ENCODE results near the gene RPL27A.
"Not testable (repeated sequence)": the region's sequence is repeated elsewhere in the genome, so short reads cannot be mapped to it uniquely, and the experiment has no call there.

RPL27A gene

GRCh38 chr11:8682303-8683114 lies at the start of gene RPL27A, which contains the start of gene TRIM66:
Gene RPL27A (plus strand): TSS chr11:8682792. CDS start chr11:8682814, 22 bp downstream.
Gene TRIM66 (minus strand): TSS chr11:8682665. CDS start chr11:8672274, 10,391 bp downstream.
- DNase-seq, result peak; percentile 98

- no peak for DNase-seq
Observed at GRCh38 chr11:8634498-8634897, 48.1 kb upstream of the RPL27A start.

- no peak for DNase-seq
Observed at GRCh38 chr11:8636127-8636526, 46.5 kb upstream of the RPL27A start.

GRCh38 chr11:8638300-8638699 lies 44.3 kb upstream of the RPL27A start:
- no peak for DNase-seq

GRCh38 chr11:8639655-8640054 lies 42.9 kb upstream of the RPL27A start:
- no peak for DNase-seq

GRCh38 chr11:8640267-8640906 lies 42.2 kb upstream of the RPL27A start:
- DNase-seq, result no peak

GRCh38 chr11:8641332-8641731 lies 41.3 kb upstream of the RPL27A start:
- no peak for DNase-seq

- no peak for DNase-seq
Observed at GRCh38 chr11:8642196-8642841, 40.3 kb upstream of the RPL27A start.

- no peak for DNase-seq
Observed at GRCh38 chr11:8646873-8647272, 35.7 kb upstream of the RPL27A start.

- no peak for DNase-seq
Observed at GRCh38 chr11:8649361-8649760, 33.2 kb upstream of the RPL27A start.

- no peak for DNase-seq
Observed at GRCh38 chr11:8650401-8650990, 32.1 kb upstream of the RPL27A start.

GRCh38 chr11:8652140-8652539 lies 30.5 kb upstream of the RPL27A start:
- no peak for DNase-seq

- no peak for DNase-seq
Observed at GRCh38 chr11:8654503-8654902, 28.1 kb upstream of the RPL27A start.

GRCh38 chr11:8656291-8656690 lies 26.3 kb upstream of the RPL27A start:
- no peak for DNase-seq

GRCh38 chr11:8658321-8659057 lies 24.1 kb upstream of the RPL27A start:
- DNase-seq, result no peak

- DNase-seq, result no peak
Observed at GRCh38 chr11:8661001-8661795, 21.4 kb upstream of the RPL27A start.

GRCh38 chr11:8665222-8665621 lies 17.4 kb upstream of the RPL27A start:
- DNase-seq, result no peak

- DNase-seq, result not testable (repeated sequence)
Observed at GRCh38 chr11:8670081-8670480, 12.5 kb upstream of the RPL27A start.

- DNase-seq, result no peak
Observed at GRCh38 chr11:8671193-8671612, 11.4 kb upstream of the RPL27A start.

- no peak for DNase-seq
Observed at GRCh38 chr11:8671651-8672062, 10.9 kb upstream of the RPL27A start.

GRCh38 chr11:8672346-8672745 lies 10.2 kb upstream of the RPL27A start:
- no peak for DNase-seq

GRCh38 chr11:8674859-8675258 lies 7.7 kb upstream of the RPL27A start:
- no peak for DNase-seq

Data from stimulated activated CD4-positive, alpha-beta T cell treated with anti-CD3 and anti-CD28 coated beads, Interleukin-1b, Interleukin-23, amount 100 ng/mL, for 48 hours (primary cell).